GM12878 (cell line): ENCODE measurements around the gene ASPG. TPM values are rescaled to one million over a fixed set of nuclear protein-coding genes. Genes with fewer than 3 reads are reported as not detected.

Experiments used
- ATF2 ChIP-seq: IDR thresholded peaks from 2 replicates; pipeline ENCODE4 v1.6.1; 2012; ENCODE audit warnings: low read length, inconsistent platforms
- GATAD2B ChIP-seq: fragments of 450-650 bp; conservative IDR thresholded peaks from 2 replicates; pipeline ENCODE4 v1.6.1; 2017; ENCODE audit warnings: low read depth, mild to moderate bottlenecking, moderate library complexity
- HDAC2 ChIP-seq: fragments of 200-600 bp; sonication (generic); IDR thresholded peaks from 2 replicates; pipeline ENCODE4 v1.6.1; 2017
- IRF4 ChIP-seq: IDR thresholded peaks from 2 replicates; pipeline ENCODE4 v1.6.1; 2011; ENCODE audit warnings: low read depth, low read length
- MYB ChIP-seq: fragments of 150-350 bp; IDR thresholded peaks from 2 replicates; pipeline ENCODE4 v1.6.1; 2014; ENCODE audit warnings: mild to moderate bottlenecking, low read depth, low read length, borderline replicate concordance
- NKRF ChIP-seq: fragments of 450-650 bp; conservative IDR thresholded peaks from 2 replicates; pipeline ENCODE4 v1.6.1; 2017; ENCODE audit warnings: mild to moderate bottlenecking, moderate library complexity
- RELB ChIP-seq: fragments of 450-650 bp; IDR thresholded peaks from 2 replicates; pipeline ENCODE4 v1.6.1; 2017; ENCODE audit warnings: low read depth, mild to moderate bottlenecking, moderate library complexity
- SIN3A ChIP-seq: IDR thresholded peaks from 2 replicates; pipeline ENCODE4 v1.6.1; 2012; ENCODE audit warnings: low read depth, low read length, improper control_type of control experiment
- SREBF1 ChIP-seq: IDR thresholded peaks from 2 replicates; pipeline ENCODE4 v1.6.1; 2012; ENCODE audit warnings: mild to moderate bottlenecking, low read length
- STAT3 ChIP-seq: IDR thresholded peaks from 2 replicates; pipeline ENCODE4 v1.6.1; 2011; ENCODE audit warnings: low read depth, low read length, improper control_type of control experiment
- SUZ12 ChIP-seq: fragments of 200-600 bp; sonication (generic); IDR thresholded peaks from one replicate; pipeline ENCODE4 v1.6.1; 2018; ENCODE audit warnings: antibody characterized with exemption, mild to moderate bottlenecking; ENCODE audit not compliant: unreplicated experiment
- TCF3 ChIP-seq: IDR thresholded peaks from 2 replicates; pipeline ENCODE4 v1.6.1; 2012; ENCODE audit warnings: low read depth, mild to moderate bottlenecking, low read length, borderline replicate concordance; ENCODE audit not compliant: insufficient read depth
- ZNF24 ChIP-seq: fragments of 450-650 bp; IDR thresholded peaks from 2 replicates; pipeline ENCODE4 v1.6.1; 2017; ENCODE audit warnings: antibody characterized with exemption, mild to moderate bottlenecking
- ZNF274 ChIP-seq: IDR thresholded peaks from one replicate; pipeline ENCODE4 v1.8.0; 2011; ENCODE audit not compliant: insufficient read length, insufficient read depth
- ZNF687 ChIP-seq: fragments of 450-650 bp; IDR thresholded peaks from 2 replicates; pipeline ENCODE4 v1.6.1; 2017; ENCODE audit warnings: mild to moderate bottlenecking, moderate library complexity
- polyA plus RNA-seq, 11 experiments: library from polyadenylated mRNA; depleted of rRNA in 4 of 11; unstranded in 6 of 11; stranded (reverse) in 5 of 11; fragments of >200 nt; fragmentation: Nextera tagmentation in 4 of 11; fragmentation: Illumina TruSeq in 1 of 11; extraction: Ambion mirVana in 4 of 11; extraction: Trizol in 1 of 11; gene quantifications; 1 replicate in 1 of 11; 2 replicates in 10 of 11; pipeline versions ENCODE4 v1.2.1 to v1.2.3, GENCODE V29; 2011 to 2016; ENCODE audit warnings: inconsistent platforms in 2 of 11, missing spikeins in 2 of 11, low read depth in 1 of 11
- total RNA-seq, 4 experiments: library from RNA; depleted of rRNA in 3 of 4; stranded (reverse); fragments of >200 nt in 3 of 4; fragmentation: Illumina TruSeq in 1 of 4; extraction: Trizol in 1 of 4; gene quantifications; 2 replicates each; pipeline versions ENCODE4 v1.2.1 to v1.2.3, GENCODE V29; 2013 to 2021
- TF ChIP-seq, protein P1 (sequence below): fragments of 450-650 bp; IDR thresholded peaks from 2 replicates; pipeline ENCODE4 v1.6.1; 2016; ENCODE audit warnings: mild to moderate bottlenecking
- TF ChIP-seq, protein P2 (sequence below): fragments of 450-650 bp; IDR thresholded peaks from 2 replicates; pipeline ENCODE4 v1.6.1; 2017; ENCODE audit warnings: mild to moderate bottlenecking, low read depth, inconsistent platforms; ENCODE audit not compliant: poor library complexity, severe bottlenecking

ASPG gene
- total and polyA plus RNA-seq, 10 of the 15 experiments (the other 5 are each of a cell fraction or from before 2014, with no cell fraction given) = not detected

- TF ChIP-seq ATF2 (no peak), SUZ12 (no peak), RELB (no peak), HDAC2 (no peak), ZNF274 (no peak), ZNF24 (no peak), SREBF1 (no peak), MYB (no peak), GATAD2B (no peak), ZNF687 (no peak), SIN3A (no peak), IRF4 (no peak), NKRF (no peak), TCF3 (no peak), STAT3 (no peak)
- TF ChIP-seq, protein P1, sequence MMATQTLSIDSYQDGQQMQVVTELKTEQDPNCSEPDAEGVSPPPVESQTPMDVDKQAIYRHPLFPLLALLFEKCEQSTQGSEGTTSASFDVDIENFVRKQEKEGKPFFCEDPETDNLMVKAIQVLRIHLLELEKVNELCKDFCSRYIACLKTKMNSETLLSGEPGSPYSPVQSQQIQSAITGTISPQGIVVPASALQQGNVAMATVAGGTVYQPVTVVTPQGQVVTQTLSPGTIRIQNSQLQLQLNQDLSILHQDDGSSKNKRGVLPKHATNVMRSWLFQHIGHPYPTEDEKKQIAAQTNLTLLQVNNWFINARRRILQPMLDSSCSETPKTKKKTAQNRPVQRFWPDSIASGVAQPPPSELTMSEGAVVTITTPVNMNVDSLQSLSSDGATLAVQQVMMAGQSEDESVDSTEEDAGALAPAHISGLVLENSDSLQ = no peak
- TF ChIP-seq, protein P2, sequence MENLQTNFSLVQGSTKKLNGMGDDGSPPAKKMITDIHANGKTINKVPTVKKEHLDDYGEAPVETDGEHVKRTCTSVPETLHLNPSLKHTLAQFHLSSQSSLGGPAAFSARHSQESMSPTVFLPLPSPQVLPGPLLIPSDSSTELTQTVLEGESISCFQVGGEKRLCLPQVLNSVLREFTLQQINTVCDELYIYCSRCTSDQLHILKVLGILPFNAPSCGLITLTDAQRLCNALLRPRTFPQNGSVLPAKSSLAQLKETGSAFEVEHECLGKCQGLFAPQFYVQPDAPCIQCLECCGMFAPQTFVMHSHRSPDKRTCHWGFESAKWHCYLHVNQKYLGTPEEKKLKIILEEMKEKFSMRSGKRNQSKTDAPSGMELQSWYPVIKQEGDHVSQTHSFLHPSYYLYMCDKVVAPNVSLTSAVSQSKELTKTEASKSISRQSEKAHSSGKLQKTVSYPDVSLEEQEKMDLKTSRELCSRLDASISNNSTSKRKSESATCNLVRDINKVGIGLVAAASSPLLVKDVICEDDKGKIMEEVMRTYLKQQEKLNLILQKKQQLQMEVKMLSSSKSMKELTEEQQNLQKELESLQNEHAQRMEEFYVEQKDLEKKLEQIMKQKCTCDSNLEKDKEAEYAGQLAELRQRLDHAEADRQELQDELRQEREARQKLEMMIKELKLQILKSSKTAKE = no peak
Measured at GRCh38 chr14:104078031-104078455, 7.5 kb upstream of the ASPG start (continued).
